GM12892 (cell line): ENCODE data around the gene AK5.

Experiments
- POLR2A ChIP-seq: IDR thresholded peaks from 2 replicates; pipeline ENCODE4 v1.6.1; 2011; ENCODE audit warnings: low read depth, low read length, control low read depth
- POLR2AphosphoS5 ChIP-seq: IDR thresholded peaks from 2 replicates; pipeline ENCODE4 v1.6.1; 2011; ENCODE audit warnings: low read depth, low read length, control low read depth
- TAF1 ChIP-seq: IDR thresholded peaks from 2 replicates; pipeline ENCODE4 v1.6.1; 2011; ENCODE audit warnings: low read depth, mild to moderate bottlenecking, control low read depth, low read length, borderline replicate concordance

DNA sequence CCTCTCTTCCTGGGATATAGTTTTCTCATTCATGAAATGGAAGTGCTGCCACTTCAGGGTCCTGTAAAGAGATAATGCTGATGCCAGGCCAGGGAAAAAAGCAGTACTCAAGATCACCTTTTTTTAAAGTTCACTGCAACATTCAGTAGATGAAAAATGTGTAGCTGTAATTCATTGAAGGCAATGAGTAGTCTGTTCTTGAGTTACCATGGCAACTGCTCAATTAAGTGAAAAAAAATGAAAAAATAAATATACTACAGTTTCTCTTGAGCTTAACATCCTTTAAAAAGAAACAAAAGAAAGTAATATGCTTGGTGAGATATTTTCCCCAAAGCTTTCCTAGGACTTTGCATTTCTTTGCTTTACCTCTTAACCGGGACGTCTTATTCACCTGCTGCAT is 183.3 kb downstream of the AK5 start:
- no peak for TF ChIP-seq TAF1
- no peak for TF ChIP-seq POLR2A
- no peak for TF ChIP-seq POLR2AphosphoS5
